PFSK-1 (cell line): ENCODE data around the gene EGLN3.

ENCODE experiments used
- POLR2AphosphoS5 ChIP-seq: IDR thresholded peaks from 2 replicates; pipeline ENCODE4 v1.6.1; 2012; ENCODE audit warnings: low read depth, mild to moderate bottlenecking, control low read depth, low read length, moderate library complexity
- REST ChIP-seq, 2 experiments: IDR thresholded peaks; 2 replicates each; pipeline versions ENCODE4 v1.6.1 to v1.8.0; 2011 to 2012; ENCODE audit warnings: low read depth in 2 of 2, low read length in 2 of 2, control low read depth in 1 of 2, inconsistent platforms in 1 of 2, mild to moderate bottlenecking in 1 of 2, moderate library complexity in 1 of 2; ENCODE audit not compliant: insufficient read depth in 1 of 2
- SIN3A ChIP-seq: IDR thresholded peaks from 2 replicates; pipeline ENCODE4 v1.6.1; 2012; ENCODE audit warnings: mild to moderate bottlenecking, low read length, moderate library complexity, borderline replicate concordance; ENCODE audit not compliant: insufficient read depth
- TAF1 ChIP-seq: IDR thresholded peaks from 2 replicates; pipeline ENCODE4 v1.6.1; 2012; ENCODE audit warnings: low read length, control low read depth, borderline replicate concordance; ENCODE audit not compliant: insufficient read depth

GRCh38 chr14:33993246-33993645 lies 42.4 kb upstream of the EGLN3 start:
- TF ChIP-seq POLR2AphosphoS5 (no peak), SIN3A (no peak), TAF1 (no peak), REST (IDR thresholded peaks at IDR 0.05; ENCODE audit: insufficient read depth in 1 of 2, low read depth in 2 of 2, low read length in 2 of 2) (no peak)
